ENCODE data around the gene NDRG2.
"Not testable (repeated sequence)": the region's sequence is repeated elsewhere in the genome, so short reads cannot be mapped to it uniquely, and the experiment has no call there.

The NDRG2 gene

DNA sequence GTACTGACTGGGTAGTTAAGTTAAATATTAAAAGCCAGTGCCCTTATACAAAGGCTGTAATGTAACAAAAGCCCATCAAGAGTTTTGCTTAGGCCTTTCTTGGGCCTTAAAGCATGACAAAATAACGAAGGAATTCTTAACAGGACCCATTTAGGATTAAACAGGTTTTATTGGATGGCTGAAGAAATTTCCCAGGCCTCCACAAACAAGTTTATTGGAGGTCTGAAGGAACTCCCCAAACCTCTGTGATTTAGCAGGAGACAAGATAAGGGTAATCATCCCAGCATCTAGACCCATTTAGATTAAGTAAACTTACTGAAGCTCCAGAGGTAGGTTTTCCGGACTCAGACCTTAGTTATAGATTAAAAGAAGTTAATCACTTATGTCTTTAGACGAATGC, 15.1 kb downstream of the NDRG2 start:
- not testable (repeated sequence) for DNase-seq (ENCODE audit: low spot score)

DNA sequence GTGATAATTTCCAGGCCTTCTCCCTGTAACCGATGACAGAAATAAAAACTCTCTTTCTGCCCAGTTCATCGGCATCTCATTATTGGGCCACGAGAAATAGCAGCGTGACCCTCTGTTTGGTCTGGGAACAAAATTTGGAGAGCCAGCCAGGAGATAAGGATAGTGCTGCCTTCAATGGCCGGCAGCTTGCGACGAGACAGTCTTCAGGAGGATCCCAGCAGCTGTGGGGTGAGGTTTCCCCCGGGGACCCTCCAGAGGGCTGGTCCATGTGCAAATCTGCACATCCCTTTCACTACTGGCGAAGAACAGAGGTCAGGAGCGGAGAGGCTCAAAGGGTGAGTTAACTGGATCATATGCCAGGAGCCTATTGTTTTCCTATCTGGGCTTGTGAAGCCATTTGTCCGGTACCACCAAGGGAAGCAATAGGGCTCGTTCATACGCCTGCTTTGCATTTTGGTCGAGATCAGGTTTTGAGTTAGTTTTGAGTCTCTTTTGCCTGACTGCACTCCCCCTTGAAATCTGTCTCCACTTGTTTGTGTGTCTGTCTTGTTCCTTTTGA, 21.0 kb downstream of the NDRG2 start:
- no peak for DNase-seq (ENCODE audit: low spot score)

DNA sequence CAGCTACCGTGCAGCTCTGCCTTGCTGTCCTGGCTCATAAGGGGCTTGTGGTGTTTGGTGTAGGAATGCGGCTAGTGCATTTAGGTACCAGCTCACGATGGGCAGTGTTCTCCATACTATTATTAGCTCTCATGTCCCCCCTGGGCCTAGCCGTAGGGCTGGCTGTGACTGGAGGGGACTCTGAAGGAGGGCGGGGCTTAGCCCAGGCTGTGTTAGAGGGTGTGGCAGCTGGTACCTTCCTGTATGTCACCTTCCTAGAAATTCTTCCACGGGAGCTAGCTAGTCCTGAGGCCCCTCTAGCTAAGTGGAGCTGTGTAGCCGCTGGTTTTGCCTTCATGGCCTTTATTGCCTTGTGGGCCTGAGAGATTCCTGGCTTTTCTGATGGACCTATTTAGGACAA, 23.6 kb downstream of the NDRG2 start:
- DNase-seq (ENCODE audit: low spot score) = no peak

DNA sequence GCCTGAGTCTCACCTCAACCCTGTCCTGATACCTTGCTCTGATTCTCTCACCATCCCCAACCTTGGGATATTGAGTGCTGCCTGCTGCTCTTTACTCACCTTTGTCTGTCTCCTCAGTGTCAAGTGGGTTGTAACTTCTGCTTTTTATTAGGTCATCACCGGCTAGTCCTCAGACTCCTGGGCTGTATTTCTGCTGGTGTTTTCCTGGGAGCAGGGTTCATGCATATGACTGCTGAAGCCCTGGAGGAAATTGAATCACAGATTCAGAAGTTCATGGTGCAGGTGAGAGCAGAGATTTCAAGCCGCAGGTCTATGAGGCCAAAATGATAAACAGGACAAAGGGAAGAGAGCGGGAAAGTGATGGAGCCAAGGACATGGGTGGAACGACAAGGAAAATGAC, 25.3 kb downstream of the NDRG2 start:
- no peak for DNase-seq (ENCODE audit: low spot score)

DNA sequence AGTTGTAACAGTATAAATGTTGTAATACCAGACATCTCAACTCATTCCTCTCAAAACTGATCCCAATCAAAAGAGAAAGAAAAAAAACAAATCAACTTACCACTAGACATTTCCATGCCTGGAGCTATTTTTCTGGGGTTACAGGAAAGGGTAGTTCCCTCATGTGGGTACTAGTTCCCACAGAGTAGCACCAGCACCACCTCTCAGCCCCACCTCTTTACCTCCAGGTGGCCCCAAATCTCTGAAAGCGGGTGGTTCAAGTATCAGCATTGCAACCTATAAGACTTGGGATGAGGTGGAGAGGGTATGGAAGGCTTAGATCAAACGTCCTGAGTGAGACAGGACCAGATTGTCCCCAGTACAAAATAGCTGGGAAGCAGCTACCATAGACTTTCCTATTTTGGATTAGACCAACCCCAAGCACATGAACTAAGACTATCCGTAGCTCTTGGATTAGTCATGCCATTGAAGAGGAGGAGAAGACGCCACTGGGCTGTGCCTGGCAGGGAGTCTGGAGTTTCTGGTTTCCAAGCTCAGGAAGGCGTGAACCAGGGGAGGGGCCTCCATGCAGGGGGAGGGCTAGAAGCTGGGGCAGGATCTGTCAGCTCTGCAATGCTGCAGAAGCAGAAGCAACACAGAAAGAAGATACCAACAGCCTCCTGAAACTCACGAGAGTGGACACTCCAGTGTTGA, 26.0 kb downstream of the NDRG2 start, which contains the start of gene SLC39A2:
SLC39A2 (plus strand) TSS at position 620 of the 693 bp plus-strand sequence. CDS start 154 bp downstream, outside the sequence.
- no peak for DNase-seq (ENCODE audit: low spot score)

DNA sequence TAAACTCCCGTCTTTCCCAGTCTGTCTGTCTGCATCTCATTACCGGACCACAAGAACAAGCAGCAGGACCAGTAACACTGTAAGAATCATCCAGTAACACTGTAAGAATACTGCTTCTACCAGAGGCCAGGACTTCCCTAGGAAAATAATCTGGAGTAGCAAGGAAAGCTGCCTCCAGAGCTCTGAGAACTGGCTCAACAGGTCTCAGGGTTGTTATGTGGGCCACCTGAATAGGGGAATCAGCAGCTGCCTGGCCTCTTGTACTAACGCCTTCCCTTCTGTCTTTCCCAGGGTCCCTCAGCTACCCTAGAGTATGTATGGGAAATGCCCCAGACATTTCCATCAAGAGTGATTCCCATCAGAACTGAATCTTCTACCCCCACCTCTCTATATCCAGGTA, 26.7 kb downstream of the NDRG2 start:
- DNase-seq (ENCODE audit: low spot score) = no peak

DNA sequence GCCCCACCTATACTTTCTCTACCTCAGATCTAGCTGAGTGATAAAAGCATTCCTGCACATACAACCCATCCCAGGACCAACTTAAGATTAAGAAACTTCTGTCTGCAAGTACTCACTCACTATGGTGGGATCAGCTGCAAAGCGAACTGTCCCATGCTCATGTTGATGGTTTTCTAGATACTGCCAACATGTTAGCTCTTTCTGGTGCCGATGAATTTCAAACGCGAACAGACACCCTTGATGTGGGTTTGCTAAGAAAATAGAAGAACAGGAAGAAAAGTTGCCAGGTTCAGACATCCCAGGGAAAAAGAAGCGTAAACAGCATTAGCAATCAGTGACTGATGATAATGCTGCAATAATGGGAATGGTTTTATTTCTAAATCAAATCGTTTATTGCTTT, 27.3 kb downstream of the NDRG2 start:
- DNase-seq (ENCODE audit: low spot score) = no peak

DNA sequence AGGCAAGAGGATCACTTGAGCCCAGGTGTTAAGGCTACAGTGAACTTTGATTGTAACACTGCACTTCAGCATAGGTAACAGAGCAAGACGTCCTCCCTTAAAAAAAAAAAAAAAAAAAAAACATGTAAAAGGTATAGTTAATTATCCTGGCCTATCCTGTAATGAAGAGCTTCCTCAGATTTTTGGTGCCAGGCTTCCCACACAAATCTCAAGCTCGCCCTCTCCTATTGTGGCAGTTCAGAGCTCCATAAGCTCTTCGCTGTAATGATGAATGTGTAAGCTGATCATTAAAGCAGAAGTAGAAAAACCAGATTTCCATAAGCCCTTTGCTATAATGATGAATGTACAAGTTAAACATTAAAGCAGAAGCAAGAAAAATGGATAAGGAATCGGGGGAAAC, 27.7 kb downstream of the NDRG2 start:
- no peak for DNase-seq (ENCODE audit: low spot score)

DNA sequence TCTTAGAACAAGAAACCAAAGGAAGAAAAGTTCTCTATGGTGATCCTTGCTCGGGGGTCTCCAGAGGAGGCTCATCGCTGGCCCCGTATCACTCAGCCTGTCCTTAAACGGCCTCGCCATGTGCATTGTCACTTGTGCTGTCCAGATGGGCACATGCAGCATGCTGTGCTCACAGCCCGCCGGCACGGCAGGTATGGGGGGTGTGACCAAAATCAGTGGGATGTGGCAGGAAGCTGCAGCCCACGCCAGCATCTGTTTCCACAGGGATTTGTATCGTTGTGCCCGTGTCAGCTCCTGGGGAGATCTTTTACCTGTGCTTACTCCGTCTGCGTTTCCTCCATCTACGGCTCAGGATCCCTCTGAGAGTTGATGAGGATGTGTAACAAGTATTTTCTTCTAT, 28.3 kb downstream of the NDRG2 start:
- DNase-seq (ENCODE audit: low spot score) = no peak

DNA sequence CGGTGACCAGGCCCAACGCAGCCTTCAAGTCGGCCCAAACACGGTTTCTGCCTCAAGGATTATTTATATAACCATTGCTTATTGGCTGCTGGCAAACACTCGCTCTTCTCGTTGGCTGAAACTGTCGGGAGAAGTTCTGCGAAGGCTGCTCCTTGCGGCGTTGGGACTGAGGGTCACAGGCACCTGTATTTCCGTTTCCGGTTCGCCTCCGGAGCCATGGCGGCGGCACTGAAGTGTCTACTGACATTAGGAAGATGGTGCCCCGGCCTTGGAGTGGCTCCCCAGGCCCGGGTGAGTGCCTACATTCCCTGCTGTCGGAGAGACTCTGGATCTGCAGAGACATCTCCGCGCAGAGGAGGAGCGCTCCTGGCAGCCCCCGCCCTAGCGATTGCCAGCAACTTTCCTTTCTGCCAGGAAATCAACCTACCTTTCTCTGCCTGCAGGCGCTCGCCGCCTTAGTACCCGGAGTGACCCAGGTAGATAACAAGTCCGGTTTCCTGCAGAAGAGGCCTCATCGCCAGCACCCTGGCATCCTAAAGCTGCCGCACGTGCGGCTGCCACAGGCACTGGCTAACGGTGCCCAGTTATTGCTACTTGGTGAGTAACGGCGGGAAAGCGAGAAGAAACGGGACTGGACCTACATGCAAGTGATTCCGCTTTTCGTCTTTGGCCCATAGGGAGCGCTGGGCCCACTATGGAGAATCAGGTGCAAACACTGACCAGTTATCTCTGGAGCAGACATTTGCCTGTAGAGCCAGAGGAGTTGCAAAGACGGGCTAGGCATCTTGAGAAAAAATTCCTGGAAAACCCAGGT, 34.9 kb downstream of the NDRG2 start, which contains the start of gene METTL17:
METTL17 (plus strand) TSS at position 194 of the 814 bp plus-strand sequence; CDS start at position 217, 23 bp downstream.
- DNase-seq (ENCODE audit: low spot score) = peak; percentile 86

DNA sequence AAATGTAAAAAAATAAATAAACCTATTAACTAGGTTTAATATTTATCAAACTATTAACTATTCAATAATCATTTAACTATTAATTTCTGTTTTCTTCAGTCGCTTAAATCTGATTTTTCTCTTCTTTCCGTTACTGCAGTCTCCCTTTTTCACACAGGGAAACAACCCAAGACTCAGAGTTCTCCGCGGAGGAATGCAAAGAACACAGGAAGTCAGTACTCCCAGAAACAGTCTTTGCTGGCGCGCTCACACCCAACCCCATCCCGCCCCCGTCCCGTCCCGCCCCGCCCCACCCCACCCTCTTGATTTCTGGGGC, 35.4 kb downstream of the NDRG2 start:
- DNase-seq (ENCODE audit: low spot score) = no peak

DNA sequence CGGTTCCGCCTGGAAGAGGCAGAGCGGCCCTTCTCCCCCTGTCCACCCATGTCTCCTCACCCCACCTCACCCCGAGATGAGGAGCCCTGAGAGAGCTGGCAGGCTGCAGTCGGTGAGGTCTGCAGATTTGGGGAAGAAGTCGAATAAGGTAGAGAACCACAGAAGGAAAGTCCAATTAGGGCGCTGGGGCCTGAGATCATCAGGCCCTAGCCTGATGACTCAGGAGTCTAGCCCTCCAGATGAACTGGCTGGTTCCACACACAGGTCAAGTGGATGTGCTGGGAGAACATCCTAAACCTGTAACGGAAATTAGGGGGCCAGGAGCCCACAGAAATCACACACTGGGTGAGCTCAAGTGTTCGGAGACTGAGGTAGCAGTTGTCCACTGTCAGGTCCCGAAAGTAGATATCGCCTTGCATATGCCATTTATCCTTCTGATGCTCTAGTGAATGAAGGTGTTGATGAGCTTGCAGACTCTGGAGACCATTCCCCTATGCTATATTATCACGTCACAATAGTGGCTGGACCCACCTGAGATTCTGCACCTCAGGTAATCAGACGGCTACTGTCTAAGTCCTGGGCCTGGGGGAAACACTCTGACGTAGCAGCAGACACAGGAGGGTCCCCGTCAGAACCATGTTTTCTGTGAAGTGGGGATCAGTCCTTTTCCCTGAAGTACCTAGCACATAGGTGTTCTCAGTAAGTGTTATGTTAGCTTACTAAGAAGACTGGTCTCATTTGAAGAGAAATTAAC, 36.0 kb downstream of the NDRG2 start:
- DNase-seq (ENCODE audit: low spot score) = no peak

DNA sequence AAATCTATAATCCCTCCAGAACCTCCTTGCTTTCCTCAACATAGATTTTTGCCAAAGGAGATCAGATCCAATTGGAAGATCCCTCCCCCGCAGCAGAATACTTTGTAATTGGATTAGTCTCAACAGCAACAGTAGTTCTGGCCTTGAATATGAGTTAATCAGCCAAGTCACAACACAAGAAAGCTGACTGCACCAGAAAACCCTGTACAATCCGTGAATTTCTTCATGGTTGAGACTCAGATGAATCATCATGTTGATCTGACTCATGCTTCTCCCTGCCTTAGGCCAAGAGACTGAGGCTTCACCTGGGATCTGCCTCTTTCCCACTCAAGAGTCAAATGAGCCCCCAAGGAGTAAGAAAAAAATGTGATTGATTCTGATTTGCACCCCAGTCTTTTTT, 38.0 kb downstream of the NDRG2 start:
- DNase-seq (ENCODE audit: low spot score) = no peak

DNA sequence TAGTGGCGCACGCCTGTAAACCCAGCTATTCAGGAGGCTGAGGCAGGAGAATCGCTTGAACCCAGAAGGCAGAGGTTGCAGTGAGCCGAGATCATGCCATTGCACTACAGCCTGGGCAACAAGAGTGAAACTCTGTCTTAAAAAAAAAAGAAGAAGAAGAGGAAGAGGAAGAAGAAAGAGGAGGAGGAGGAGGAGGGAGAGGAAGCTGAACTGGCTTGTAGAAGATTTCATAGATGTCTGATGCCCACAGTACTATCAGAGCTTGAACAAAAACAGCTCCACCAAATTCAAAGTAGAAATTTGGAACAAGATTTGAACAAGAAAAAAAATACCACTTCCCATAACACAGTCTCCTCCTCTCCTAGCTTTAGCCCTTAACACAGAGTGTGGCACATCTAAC, 39.2 kb downstream of the NDRG2 start:
- not testable (repeated sequence) for DNase-seq (ENCODE audit: low spot score)

DNA sequence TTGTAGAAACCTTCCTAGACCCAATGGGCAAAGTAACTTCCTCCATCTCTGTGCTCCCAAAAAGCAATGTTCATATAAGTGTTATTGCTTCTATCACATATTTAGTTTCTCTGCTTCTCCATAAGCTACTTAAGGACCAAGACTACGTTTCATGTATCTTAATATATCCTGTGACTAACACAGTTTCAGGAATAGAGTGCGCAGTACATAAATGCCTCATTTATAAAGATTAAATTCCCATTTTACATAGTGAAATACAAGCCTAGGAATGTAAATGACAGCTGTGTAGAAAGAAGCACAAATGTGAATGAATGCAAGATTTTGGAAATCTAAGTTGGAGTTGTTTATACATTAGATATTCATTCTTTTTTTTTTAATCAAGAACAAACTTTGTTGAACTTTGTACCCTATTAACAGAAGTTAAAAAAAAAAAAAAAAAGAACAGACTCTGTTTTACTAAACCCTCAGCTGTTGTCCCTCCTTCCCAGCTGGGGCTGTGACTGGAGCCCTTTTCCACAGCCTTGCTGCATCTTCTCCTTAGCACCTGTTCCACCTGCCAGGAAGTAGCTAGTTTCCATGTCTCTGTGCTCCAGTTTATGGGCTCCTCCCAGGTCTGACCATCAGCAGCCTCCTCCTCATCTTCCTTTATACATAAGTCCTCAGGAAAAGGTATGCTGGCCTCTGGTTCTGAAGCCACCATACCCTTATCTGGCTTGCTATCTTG, 42.1 kb downstream of the NDRG2 start:
- DNase-seq (ENCODE audit: low spot score) = no peak

DNA sequence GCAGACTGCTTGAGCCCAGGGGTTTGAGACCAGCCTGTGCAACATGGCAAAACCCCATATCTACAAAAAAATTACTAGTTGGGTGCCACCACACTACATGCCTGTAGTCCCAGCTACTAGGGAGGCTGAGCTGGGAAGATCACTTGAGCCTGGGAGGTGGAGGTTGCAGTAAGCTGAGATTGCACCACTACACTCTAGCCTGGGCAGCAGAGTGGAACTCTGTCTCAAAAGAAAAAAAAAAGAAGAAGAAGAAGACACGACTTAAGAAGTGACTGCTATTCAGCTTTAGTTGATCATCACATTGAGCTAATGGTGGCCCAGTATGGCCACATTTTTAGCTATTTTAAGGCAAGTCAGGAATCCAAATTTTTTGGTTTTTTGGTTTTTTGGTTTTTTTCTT, 44.0 kb downstream of the NDRG2 start:
- no peak for DNase-seq (ENCODE audit: low spot score)

DNA sequence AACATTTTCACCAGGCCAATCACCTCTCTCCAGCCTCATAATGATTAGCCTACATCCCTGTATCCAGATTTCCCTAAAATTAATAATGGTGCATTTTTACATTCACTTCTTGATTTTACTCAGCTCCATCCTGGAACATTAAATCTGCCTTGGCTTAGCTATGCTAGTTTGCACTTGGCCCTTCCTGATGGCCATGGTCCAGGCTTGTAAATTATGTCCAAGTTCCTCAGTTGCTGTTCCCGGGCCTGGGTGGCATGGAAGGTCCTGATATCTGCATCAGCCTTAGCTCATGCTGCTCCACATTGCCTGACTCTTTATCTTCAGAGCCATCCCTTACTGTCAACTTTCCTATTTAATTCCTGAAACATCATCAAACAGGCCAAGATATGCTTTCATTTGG, 46.2 kb downstream of the NDRG2 start:
- DNase-seq (ENCODE audit: low spot score) = no peak

DNA sequence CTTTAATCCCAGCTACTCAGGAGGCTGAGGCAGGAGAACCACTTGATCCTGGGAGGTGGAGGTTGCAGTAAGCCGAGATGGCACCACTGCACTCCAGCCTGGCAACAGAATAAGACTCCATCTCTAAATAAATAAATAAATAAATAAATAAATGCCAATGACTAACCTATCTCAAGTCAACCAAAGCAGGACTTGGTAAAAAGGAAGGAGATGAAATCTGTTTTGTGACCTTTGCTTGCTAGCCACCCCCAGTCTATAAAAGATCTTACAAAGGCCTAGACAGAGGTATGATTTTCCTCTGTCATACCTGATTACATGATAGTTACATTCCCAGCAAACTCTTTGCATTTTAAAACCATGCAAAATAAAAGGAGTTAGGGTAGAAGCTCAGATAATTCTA, 48.6 kb downstream of the NDRG2 start:
- DNase-seq (ENCODE audit: low spot score) = no peak

DNA sequence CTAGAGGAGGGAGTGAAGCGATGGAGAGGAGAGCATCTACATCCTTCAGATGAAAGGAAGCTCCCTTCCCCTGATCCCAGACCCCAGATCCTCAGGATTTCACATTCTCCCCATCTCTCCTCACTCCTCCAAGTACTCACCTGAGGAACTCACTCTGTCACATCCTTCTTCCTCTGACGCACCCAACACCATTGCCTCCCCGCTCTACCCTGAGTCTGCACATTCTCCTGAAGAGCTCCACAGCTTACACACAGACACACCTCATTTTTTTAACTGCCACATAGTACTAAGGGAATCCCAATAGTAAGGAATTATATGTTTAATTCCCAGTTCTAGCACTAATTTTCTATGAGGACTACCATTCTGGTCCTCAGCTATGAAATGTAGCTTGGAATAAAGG, 51.4 kb downstream of the NDRG2 start:
- DNase-seq (ENCODE audit: low spot score) = no peak

DNA sequence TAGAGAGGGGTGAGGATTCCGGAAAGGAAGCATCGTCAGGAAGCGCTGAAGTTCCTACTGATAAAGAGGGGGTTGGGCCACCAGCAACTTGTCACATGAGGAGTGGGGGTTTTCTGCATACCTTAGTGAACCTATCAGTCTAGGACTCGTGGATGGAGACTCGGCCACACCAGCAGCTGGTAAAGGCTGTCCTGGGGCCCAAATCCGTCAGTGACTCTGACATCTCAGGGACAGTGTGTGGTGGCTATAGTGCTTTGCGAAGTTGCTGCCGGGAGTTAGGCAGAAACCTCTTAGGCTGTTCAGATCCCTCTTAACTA, 53.2 kb downstream of the NDRG2 start:
- DNase-seq (ENCODE audit: low spot score) = no peak

DNA sequence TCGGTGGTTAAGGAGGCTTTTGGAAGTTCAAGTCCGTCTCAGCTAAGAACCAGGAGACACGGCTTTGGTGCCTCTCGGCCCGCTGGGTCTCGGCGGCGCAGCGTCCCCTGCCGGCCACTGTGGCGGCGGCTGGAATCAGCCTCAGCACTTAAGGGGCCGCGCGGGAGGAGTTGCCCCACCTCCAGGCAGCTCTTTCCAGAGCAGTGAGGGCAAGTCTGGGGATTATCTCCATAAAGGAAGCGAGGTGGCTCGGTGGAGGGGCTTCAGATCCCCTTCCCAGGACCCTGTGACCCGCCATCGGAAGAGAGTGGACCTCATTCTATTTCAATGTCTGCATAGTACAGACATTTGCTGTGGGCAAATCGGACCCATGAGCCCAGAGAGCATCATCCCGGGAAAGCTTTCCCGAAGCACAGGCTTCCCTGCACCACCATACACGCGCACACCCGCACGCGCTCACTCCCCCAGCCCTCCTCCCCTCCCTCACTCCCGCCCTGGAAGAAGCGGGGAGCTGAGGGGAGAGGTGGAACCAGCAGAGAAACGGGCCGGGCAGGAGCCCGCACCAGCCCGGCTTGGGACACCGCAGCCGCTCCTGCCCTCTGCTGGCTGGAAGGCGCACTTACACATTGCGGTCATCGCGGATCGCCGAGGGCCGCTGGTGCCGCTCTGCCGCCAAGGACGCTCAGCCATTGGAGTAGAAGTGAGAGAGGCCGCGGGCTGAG, 53.7 kb downstream of the NDRG2 start:
- peak; percentile 73 for DNase-seq (ENCODE audit: low spot score)

DNA sequence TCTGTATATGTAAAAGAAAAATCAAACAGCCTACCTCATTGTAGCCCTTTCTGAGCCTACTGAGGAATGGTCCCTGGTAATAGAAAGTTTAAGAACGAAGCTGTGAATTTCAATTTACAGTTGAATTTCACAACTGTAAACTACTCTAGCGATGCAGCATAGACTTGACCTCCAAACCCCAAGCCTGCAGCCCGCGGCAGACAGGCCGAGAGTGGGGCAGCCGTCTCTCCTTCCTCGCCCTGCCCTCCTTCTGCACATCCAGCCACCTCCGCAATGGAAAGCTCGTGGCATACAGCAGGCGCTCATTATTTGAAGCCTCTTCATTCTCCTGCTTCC, 54.2 kb downstream of the NDRG2 start:
- no peak for DNase-seq (ENCODE audit: low spot score)
